HepG2 (cell line): ENCODE results near the gene GNG2. TPM values are rescaled to one million over a fixed set of nuclear protein-coding genes. Genes with fewer than 3 reads are reported as not detected.

Experiments used
- ATAC-seq: fragments of 200-7000 bp; cut with Tn5 transposase; 3 replicates; pipeline ENCODE4 v1.9.1; 2020; ENCODE audit warnings: mild to moderate bottlenecking, moderate library complexity
- BruUV-seq: library from RNA; stranded (reverse); fragments of 400-500 nt; replicated peaks from 2 replicates; lab custom pipeline; 2021; lab: Mats Ljungman, UMichigan
- CTCF ChIA-PET: fragments of 300-600 bp; formaldehyde crosslinking; extraction: SDS; loops from one replicate; lab custom pipeline; 2021; ENCODE audit warnings: low total read pairs, inconsistent platforms, low intra/inter-chr PET ratio; lab: Yijun Ruan, JAX
- POLR2A ChIA-PET: fragments of 350-600 bp; sonication (Branson Sonifier 250); formaldehyde crosslinking; loops from one replicate; lab custom pipeline; 2020; ENCODE audit warnings: antibody characterized with exemption, inconsistent platforms; lab: Yijun Ruan, JAX
- DNase-seq: peaks from one replicate; pipeline ENCODE4 v3.0.0-alpha.2; 2015; ENCODE audit warnings: low spot score
- FAIRE-seq: peaks from 3 replicates; lab custom pipeline; 2011; peaks lifted over from hg19 to GRCh38; lab: Jason Lieb, UNC
- H2AFZ ChIP-seq: one replicate; pipeline ENCODE4 v1.6.1; 2011; ENCODE audit warnings: low read length, inconsistent platforms
- H3K27ac ChIP-seq: fragments of 300-600 bp; 3 replicates; pipeline ENCODE4 v1.8.0; 2011; ENCODE audit warnings: mixed run types, mild to moderate bottlenecking, mixed read lengths, low read length, inconsistent platforms; ENCODE audit not compliant: insufficient read depth; ENCODE audit errors: extremely low read length
- H3K27me3 ChIP-seq, 2 experiments: fragments of 200-600 bp in 1 of 2; 2 replicates in 1 of 2; 3 replicates in 1 of 2; pipeline versions ENCODE4 v1.6.0 to v1.8.0; 2011; ENCODE audit warnings: low read length in 2 of 2, mild to moderate bottlenecking in 2 of 2, moderate library complexity in 2 of 2, inconsistent platforms in 1 of 2; ENCODE audit not compliant: insufficient read depth in 2 of 2, control insufficient read depth in 1 of 2
- H3K36me3 ChIP-seq, 2 experiments: fragments of 200-600 bp in 1 of 2; replicated peaks in 1 of 2; 2 replicates in 1 of 2; 3 replicates in 1 of 2; pipeline versions ENCODE4 v1.5.1 to v1.8.0; 2011; ENCODE audit warnings: low read length in 2 of 2, inconsistent platforms in 1 of 2; ENCODE audit not compliant: insufficient read depth in 2 of 2, control insufficient read depth in 1 of 2
- H3K4me1 ChIP-seq: 2 replicates; pipeline ENCODE4 v1.5.1; 2012; ENCODE audit warnings: low read length, inconsistent platforms; ENCODE audit not compliant: insufficient read depth
- H3K4me2 ChIP-seq: 2 replicates; pipeline ENCODE4 v1.6.0; 2011; ENCODE audit warnings: low read depth, low read length, inconsistent platforms
- H3K4me3 ChIP-seq, 3 experiments: fragments of 200-600 bp in 1 of 3; sonication (generic), shearing (Covaris generic) in 1 of 3; replicated peaks in 1 of 3; 2 replicates each; pipeline ENCODE4 v1.5.1; 2011 to 2016; ENCODE audit warnings: low read length in 3 of 3, inconsistent platforms in 2 of 3, low read depth in 2 of 3, mild to moderate bottlenecking in 2 of 3, control low read depth in 1 of 3, mixed read lengths in 1 of 3; ENCODE audit not compliant: insufficient read depth in 1 of 3
- H3K79me2 ChIP-seq: one replicate; pipeline ENCODE4 v1.6.1; 2011; ENCODE audit warnings: low read length, inconsistent platforms; ENCODE audit not compliant: insufficient read depth
- H3K9ac ChIP-seq: 2 replicates; pipeline ENCODE4 v1.6.0; 2011; ENCODE audit warnings: mild to moderate bottlenecking, low read depth, low read length, inconsistent platforms; ENCODE audit not compliant: insufficient read depth
- H3K9me3 ChIP-seq: 2 replicates; pipeline ENCODE4 v1.5.1; 2012; ENCODE audit warnings: mild to moderate bottlenecking, low read length
- H4K20me1 ChIP-seq: 2 replicates; pipeline ENCODE4 v1.6.0; 2011; ENCODE audit warnings: inconsistent platforms, mild to moderate bottlenecking, low read length, moderate library complexity; ENCODE audit not compliant: insufficient read depth
- FOXA1 ChIP-seq, 2 experiments: fragments of 450-650 bp in 1 of 2; sonication (generic) in 1 of 2; formaldehyde crosslinking in 1 of 2; IDR thresholded peaks; 2 replicates each; pipeline versions ENCODE4 v1.4.0 to v1.6.1; 2016 to 2020; ENCODE audit warnings: missing genetic modification reagents in 1 of 2
- FOXO1 ChIP-seq: sonication (generic); formaldehyde crosslinking; IDR thresholded peaks from 2 replicates; pipeline ENCODE4 v1.4.0; 2020; ENCODE audit warnings: missing genetic modification reagents
- GABPA ChIP-seq, 2 experiments: IDR thresholded peaks; 2 replicates each; pipeline ENCODE4 v1.6.1; 2011 to 2016; ENCODE audit warnings: low read depth in 2 of 2, low read length in 1 of 2, missing biosample characterization in 1 of 2, missing genetic modification characterization in 1 of 2
- HHEX ChIP-seq: IDR thresholded peaks from 2 replicates; pipeline ENCODE4 v1.6.1; 2016; ENCODE audit warnings: control low read depth
- PAF1 ChIP-seq: IDR thresholded peaks from 2 replicates; pipeline ENCODE4 v1.6.1; 2016; ENCODE audit warnings: missing genetic modification reagents, missing compliant biosample characterization
- PHF5A ChIP-seq: IDR thresholded peaks from one replicate; pipeline ENCODE4 v1.6.1; 2018; ENCODE audit warnings: low read depth, missing genetic modification reagents; ENCODE audit not compliant: unreplicated experiment
- POGZ ChIP-seq: sonication (generic); formaldehyde crosslinking; IDR thresholded peaks from 2 replicates; pipeline ENCODE4 v1.4.0; 2020; ENCODE audit warnings: mild to moderate bottlenecking, missing genetic modification reagents
- RAD21 ChIP-seq: fragments of 450-650 bp; formaldehyde crosslinking; IDR thresholded peaks from 2 replicates; pipeline ENCODE4 v1.5.0; 2020; ENCODE audit warnings: mild to moderate bottlenecking
- TARDBP ChIP-seq: sonication (generic); formaldehyde crosslinking; IDR thresholded peaks from 2 replicates; pipeline ENCODE4 v1.8.0; 2022; ENCODE audit warnings: mild to moderate bottlenecking, missing genetic modification reagents
- ZNF292 ChIP-seq: sonication (generic); formaldehyde crosslinking; IDR thresholded peaks from 2 replicates; pipeline ENCODE4 v1.8.1; 2022; ENCODE audit warnings: mild to moderate bottlenecking, low read depth, missing genetic modification reagents, borderline replicate concordance
- ZNF431 ChIP-seq: sonication (generic); formaldehyde crosslinking; IDR thresholded peaks from 2 replicates; pipeline ENCODE4 v1.9.0; 2022; ENCODE audit warnings: missing genetic modification reagents, low read depth, mild to moderate bottlenecking, borderline replicate concordance
- ZNF724P ChIP-seq: sonication (generic); formaldehyde crosslinking; IDR thresholded peaks from 2 replicates; pipeline ENCODE4 v1.8.0; 2022; ENCODE audit warnings: missing genetic modification reagents, borderline replicate concordance
- ZNF788 ChIP-seq: sonication (generic); formaldehyde crosslinking; IDR thresholded peaks from 2 replicates; pipeline ENCODE4 v1.5.0; 2020; ENCODE audit warnings: mild to moderate bottlenecking, missing genetic modification reagents, borderline replicate concordance
- ZSCAN12 ChIP-seq: sonication (generic); formaldehyde crosslinking; IDR thresholded peaks from 2 replicates; pipeline ENCODE4 v1.9.0; 2021; ENCODE audit warnings: mild to moderate bottlenecking, missing genetic modification reagents
- WGBS: methylation state at CpG from one replicate; pipeline ENCODE4 v1.1.6; 2017; ENCODE audit warnings: low lambda C conversion rate; 5-methylcytosine and 5-hydroxymethylcytosine counted together
- in situ Hi-C: cut with HindIII; loops from 2 replicates; pipeline ENCODE4 v1.10.0; 2017; ENCODE audit warnings: low pct_unique_long_range_greater_than_20kb; ENCODE audit not compliant: extremely low pct_ligation_motif_present
- intact Hi-C: fragments of 100-400 bp; cut with micrococcal nuclease; formaldehyde crosslinking; loops from one replicate; pipeline ENCODE4 v1.10.0; 2022; ENCODE audit not compliant: unreplicated experiment
- polyA plus RNA-seq, 8 experiments: library from polyadenylated mRNA; depleted of rRNA in 3 of 8; stranded (reverse) in 7 of 8; unstranded in 1 of 8; fragments of >200 nt; fragmentation: Illumina TruSeq in 4 of 8; extraction: Trizol in 4 of 8; gene quantifications; 2 replicates each; pipeline versions ENCODE4 v1.2.1 to v1.2.3, GENCODE V29; 2011 to 2016; ENCODE audit warnings: low read depth in 4 of 8, missing spikeins in 1 of 8, mixed read lengths in 1 of 8; ENCODE audit not compliant: insufficient read depth in 1 of 8
- total RNA-seq, 5 experiments: library from RNA; depleted of rRNA; stranded (reverse); fragments of >200 nt; fragmentation: Illumina TruSeq; extraction: Trizol; gene quantifications; 2 replicates each; pipeline ENCODE4 v1.2.3, GENCODE V29; 2016; ENCODE audit warnings: low read depth in 1 of 5
- TF ChIP-seq, protein P1 (sequence below): sonication (generic); formaldehyde crosslinking; IDR thresholded peaks from 2 replicates; pipeline ENCODE4 v1.4.0; 2020; ENCODE audit warnings: missing genetic modification reagents
- TF ChIP-seq, protein P2 (sequence below): IDR thresholded peaks from 2 replicates; pipeline ENCODE4 v1.6.1; 2012; ENCODE audit warnings: low read depth, low read length, improper control_type of control experiment
- TF ChIP-seq, protein P3 (sequence below): IDR thresholded peaks from 2 replicates; pipeline ENCODE4 v1.6.1; 2018; ENCODE audit warnings: missing genetic modification reagents

Gene GNG2
- total and polyA plus RNA-seq, 2 of the 13 experiments (the other 11 are each of a cell fraction or from before 2014, with no cell fraction given), result not detected

DNA sequence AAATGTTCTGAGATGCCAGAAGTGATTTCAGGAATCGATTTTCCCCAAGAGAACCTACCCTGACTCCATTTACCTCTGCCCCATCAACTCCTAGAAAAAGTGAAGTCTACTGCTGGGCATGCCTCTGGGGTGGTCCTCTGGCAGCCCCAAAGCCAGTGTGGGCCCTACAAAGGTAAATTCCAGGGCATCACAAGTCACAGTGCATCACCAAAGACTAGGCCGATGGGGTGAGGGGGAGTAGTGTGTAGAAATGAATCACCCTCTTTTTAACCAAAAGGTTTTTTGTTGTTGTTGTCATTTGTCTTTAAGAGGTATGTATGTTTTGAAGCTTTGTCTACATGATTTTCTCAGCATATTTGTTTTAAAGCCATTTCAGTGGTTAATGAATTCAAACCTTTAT lies 82.6 kb downstream of the GNG2 start (continued):
- no peak for TF ChIP-seq RAD21 (CRISPR knock-in tag)
- no peak for TF ChIP-seq ZNF431 (CRISPR knock-in tag)
- TF ChIP-seq, protein P1, sequence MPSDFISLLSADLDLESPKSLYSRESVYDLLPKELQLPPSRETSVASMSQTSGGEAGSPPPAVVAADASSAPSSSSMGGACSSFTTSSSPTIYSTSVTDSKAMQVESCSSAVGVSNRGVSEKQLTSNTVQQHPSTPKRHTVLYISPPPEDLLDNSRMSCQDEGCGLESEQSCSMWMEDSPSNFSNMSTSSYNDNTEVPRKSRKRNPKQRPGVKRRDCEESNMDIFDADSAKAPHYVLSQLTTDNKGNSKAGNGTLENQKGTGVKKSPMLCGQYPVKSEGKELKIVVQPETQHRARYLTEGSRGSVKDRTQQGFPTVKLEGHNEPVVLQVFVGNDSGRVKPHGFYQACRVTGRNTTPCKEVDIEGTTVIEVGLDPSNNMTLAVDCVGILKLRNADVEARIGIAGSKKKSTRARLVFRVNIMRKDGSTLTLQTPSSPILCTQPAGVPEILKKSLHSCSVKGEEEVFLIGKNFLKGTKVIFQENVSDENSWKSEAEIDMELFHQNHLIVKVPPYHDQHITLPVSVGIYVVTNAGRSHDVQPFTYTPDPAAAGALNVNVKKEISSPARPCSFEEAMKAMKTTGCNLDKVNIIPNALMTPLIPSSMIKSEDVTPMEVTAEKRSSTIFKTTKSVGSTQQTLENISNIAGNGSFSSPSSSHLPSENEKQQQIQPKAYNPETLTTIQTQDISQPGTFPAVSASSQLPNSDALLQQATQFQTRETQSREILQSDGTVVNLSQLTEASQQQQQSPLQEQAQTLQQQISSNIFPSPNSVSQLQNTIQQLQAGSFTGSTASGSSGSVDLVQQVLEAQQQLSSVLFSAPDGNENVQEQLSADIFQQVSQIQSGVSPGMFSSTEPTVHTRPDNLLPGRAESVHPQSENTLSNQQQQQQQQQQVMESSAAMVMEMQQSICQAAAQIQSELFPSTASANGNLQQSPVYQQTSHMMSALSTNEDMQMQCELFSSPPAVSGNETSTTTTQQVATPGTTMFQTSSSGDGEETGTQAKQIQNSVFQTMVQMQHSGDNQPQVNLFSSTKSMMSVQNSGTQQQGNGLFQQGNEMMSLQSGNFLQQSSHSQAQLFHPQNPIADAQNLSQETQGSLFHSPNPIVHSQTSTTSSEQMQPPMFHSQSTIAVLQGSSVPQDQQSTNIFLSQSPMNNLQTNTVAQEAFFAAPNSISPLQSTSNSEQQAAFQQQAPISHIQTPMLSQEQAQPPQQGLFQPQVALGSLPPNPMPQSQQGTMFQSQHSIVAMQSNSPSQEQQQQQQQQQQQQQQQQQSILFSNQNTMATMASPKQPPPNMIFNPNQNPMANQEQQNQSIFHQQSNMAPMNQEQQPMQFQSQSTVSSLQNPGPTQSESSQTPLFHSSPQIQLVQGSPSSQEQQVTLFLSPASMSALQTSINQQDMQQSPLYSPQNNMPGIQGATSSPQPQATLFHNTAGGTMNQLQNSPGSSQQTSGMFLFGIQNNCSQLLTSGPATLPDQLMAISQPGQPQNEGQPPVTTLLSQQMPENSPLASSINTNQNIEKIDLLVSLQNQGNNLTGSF (CRISPR knock-in tag), result no peak
- TF ChIP-seq GABPA (IDR thresholded peaks at IDR 0.05; ENCODE audit: low read depth, low read length), result no peak
- TF ChIP-seq GABPA (CRISPR knock-in tag; IDR thresholded peaks at IDR 0.05; ENCODE audit: low read depth), result no peak
- no peak for TF ChIP-seq PHF5A
- TF ChIP-seq FOXO1 (CRISPR knock-in tag), result no peak

DNA sequence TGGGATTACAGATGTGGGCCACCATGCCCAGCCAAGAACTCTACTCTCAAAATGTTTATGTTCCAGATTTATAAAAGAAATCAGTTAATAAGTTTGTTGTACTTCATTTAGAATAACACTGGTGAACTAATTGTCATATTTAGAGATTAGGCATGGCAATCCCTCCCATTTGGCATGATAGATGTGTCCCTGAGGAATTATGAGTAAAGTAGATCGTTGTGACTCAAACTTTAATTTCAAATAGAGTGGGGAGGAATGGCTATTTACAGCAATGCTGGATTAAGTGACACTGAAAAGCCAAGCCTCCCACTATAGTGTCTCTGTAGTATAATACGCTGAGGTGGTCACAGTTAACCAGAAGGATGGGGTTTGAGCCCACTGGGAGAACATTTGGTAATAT lies 89.6 kb downstream of the GNG2 start:
- H4K20me1 ChIP-seq, result no peaks in the 10 kb centered on the region
- H3K27me3 ChIP-seq, result peaks cover 0 to 4% of the 10 kb centered on the region in 2 experiments; a peak in 1 of 5 replicates
- ChIA-PET CTCF (no interaction called here), POLR2A (no interaction called here)
- H3K9ac ChIP-seq, result no peak overlapping the region
- in situ Hi-C loops (no loop called here), intact Hi-C loops (no loop called here)
- H3K79me2 ChIP-seq, result no peaks in the 10 kb centered on the region
- FAIRE-seq (no peak), DNase-seq (no peak), ATAC-seq (no peak)
- no peak overlapping the region for H3K4me3 ChIP-seq
- H3K4me1 ChIP-seq, result no peaks in the 10 kb centered on the region
- no peak overlapping the region for H3K4me2 ChIP-seq
- WGBS, result 4% methylated on average over 2 of the region's 2 CpGs
- H3K9me3 ChIP-seq, result no peaks in the 10 kb centered on the region
- no peak overlapping the region for H2AFZ ChIP-seq
- H3K36me3 ChIP-seq, result no peaks in the 10 kb centered on the region
- BruUV-seq, result no TSS peak
- no peak overlapping the region for H3K27ac ChIP-seq
- TF ChIP-seq POGZ (CRISPR knock-in tag), result no peak
- TF ChIP-seq FOXA1 (IDR thresholded peaks at IDR 0.05), result no peak
- TF ChIP-seq FOXA1 (CRISPR knock-in tag; IDR thresholded peaks at IDR 0.05), result no peak
- no peak for TF ChIP-seq ZNF788
- TF ChIP-seq HHEX, result no peak
- TF ChIP-seq ZSCAN12 (CRISPR knock-in tag), result no peak
- TF ChIP-seq ZNF724P (CRISPR knock-in tag), result no peak
- TF ChIP-seq, protein P2, sequence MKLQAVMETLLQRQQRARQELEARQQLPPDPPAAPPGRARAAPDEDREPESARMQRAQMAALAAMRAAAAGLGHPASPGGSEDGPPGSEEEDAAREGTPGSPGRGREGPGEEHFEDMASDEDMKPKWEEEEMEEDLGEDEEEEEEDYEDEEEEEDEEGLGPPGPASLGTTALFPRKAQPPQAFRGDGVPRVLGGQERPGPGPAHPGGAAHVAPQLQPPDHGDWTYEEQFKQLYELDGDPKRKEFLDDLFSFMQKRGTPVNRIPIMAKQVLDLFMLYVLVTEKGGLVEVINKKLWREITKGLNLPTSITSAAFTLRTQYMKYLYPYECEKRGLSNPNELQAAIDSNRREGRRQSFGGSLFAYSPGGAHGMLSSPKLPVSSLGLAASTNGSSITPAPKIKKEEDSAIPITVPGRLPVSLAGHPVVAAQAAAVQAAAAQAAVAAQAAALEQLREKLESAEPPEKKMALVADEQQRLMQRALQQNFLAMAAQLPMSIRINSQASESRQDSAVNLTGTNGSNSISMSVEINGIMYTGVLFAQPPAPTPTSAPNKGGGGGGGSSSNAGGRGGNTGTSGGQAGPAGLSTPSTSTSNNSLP, result no peak
- TF ChIP-seq, protein P3, sequence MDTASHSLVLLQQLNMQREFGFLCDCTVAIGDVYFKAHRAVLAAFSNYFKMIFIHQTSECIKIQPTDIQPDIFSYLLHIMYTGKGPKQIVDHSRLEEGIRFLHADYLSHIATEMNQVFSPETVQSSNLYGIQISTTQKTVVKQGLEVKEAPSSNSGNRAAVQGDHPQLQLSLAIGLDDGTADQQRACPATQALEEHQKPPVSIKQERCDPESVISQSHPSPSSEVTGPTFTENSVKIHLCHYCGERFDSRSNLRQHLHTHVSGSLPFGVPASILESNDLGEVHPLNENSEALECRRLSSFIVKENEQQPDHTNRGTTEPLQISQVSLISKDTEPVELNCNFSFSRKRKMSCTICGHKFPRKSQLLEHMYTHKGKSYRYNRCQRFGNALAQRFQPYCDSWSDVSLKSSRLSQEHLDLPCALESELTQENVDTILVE (CRISPR knock-in tag), result no peak
- no peak for TF ChIP-seq PAF1 (CRISPR knock-in tag)
- no peak for TF ChIP-seq TARDBP (CRISPR knock-in tag)
- no peak for TF ChIP-seq ZNF292 (CRISPR knock-in tag)
